SU-DHL-6 (cell line): ENCODE data around the gene HSDL2.

ENCODE experiments used
- CTCF ChIP-seq: fragments of 200-600 bp; sonication (generic); IDR thresholded peaks from one replicate; pipeline ENCODE4 v1.5.1; 2017; ENCODE audit warnings: antibody characterized with exemption, mild to moderate bottlenecking, low read length, moderate library complexity; ENCODE audit not compliant: insufficient read depth, poor library complexity, severe bottlenecking
- EZH2phosphoT487 ChIP-seq: fragments of 200-600 bp; sonication (generic), shearing (Covaris generic); conservative IDR thresholded peaks from 2 replicates; pipeline ENCODE4 v1.6.1; 2018; ENCODE audit warnings: mild to moderate bottlenecking, antibody characterized with exemption, low read length, moderate library complexity, mixed read lengths

DNA sequence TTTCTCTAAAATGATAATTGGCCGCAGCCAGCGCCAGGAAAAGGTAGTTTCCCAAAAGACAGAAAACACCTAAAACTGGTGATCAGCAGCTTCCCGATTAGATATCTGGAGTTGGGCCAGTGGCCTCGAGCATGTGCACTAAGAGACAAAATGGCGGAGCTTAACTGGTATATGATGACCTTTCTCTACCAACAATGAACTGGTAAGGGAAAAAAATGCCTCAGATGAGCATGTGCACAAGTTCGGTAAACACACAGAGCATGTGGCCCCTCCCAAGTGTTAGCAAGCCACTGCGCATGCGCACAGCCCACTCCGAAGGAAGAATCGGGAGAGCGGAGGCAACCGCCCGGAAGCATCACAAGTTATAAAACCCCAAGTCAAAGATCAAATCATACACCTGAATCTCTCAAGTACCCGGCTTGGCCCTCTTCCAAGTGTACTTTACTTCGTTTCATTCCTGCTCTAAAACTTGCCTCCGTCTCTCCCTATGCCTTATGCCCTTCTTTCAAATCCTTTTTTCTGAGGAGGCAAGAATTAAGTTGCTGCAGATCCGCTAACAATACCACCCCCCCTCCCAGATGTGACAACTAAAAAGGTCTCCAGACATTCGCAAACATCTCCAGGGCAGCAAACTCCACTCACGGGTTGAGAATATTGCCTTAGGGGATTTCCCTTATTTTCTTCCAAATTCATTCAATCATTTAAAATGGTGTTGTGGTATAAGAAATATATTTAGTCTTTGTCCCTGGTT is 31.5 kb upstream of the HSDL2 start:
- TF ChIP-seq CTCF (no peak), EZH2phosphoT487 (no peak)
